Mammary epithelial cell (primary cell): ENCODE measurements around the gene CSNK1G1.

Experiments
- EZH2 ChIP-seq: IDR thresholded peaks from 2 replicates; pipeline ENCODE4 v1.6.1; 2012; ENCODE audit warnings: low read length, inconsistent platforms, borderline replicate concordance
- TF ChIP-seq, protein P1 (sequence below), 2 donors: IDR thresholded peaks in 1 of 2; conservative IDR thresholded peaks in 1 of 2; 2 replicates each; pipeline ENCODE4 v1.5.1; 2011 to 2012; ENCODE audit warnings: inconsistent platforms in 2 of 2, low read length in 2 of 2, mild to moderate bottlenecking in 2 of 2, control low read depth in 1 of 2, low read depth in 1 of 2; ENCODE audit not compliant: insufficient read depth in 1 of 2; ENCODE audit errors: extremely low read depth in 1 of 2

- TF ChIP-seq, protein P1, sequence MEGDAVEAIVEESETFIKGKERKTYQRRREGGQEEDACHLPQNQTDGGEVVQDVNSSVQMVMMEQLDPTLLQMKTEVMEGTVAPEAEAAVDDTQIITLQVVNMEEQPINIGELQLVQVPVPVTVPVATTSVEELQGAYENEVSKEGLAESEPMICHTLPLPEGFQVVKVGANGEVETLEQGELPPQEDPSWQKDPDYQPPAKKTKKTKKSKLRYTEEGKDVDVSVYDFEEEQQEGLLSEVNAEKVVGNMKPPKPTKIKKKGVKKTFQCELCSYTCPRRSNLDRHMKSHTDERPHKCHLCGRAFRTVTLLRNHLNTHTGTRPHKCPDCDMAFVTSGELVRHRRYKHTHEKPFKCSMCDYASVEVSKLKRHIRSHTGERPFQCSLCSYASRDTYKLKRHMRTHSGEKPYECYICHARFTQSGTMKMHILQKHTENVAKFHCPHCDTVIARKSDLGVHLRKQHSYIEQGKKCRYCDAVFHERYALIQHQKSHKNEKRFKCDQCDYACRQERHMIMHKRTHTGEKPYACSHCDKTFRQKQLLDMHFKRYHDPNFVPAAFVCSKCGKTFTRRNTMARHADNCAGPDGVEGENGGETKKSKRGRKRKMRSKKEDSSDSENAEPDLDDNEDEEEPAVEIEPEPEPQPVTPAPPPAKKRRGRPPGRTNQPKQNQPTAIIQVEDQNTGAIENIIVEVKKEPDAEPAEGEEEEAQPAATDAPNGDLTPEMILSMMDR (conservative IDR thresholded peaks at IDR 0.05 in 1 of 2, IDR thresholded peaks at IDR 0.05 in 1 of 2; ENCODE audit: extremely low read depth in 1 of 2, insufficient read depth in 1 of 2, low read depth in 1 of 2, low read length in 2 of 2) = no peak
- TF ChIP-seq EZH2 = no peak
These were observed 211.8 kb downstream of the CSNK1G1 start for GRCh38 chr15:64144192-64144564.
